C4-2B (cell line): ENCODE measurements around the gene VSTM4.

Experiments used
- H3K27ac ChIP-seq: fragments of 450-650 bp; 2 replicates; pipeline ENCODE4 v1.5.1; 2017
- CTCF ChIP-seq: fragments of 450-650 bp; conservative IDR thresholded peaks from 2 replicates; pipeline ENCODE4 v1.5.1; 2017; ENCODE audit warnings: mild to moderate bottlenecking
- ZFX ChIP-seq: fragments of 450-650 bp; IDR thresholded peaks from 2 replicates; pipeline ENCODE4 v1.6.1; 2017

The VSTM4 gene

GRCh38 chr10:48982584-48982983, 132.7 kb downstream of the VSTM4 start:
- TF ChIP-seq ZFX: no peak
- TF ChIP-seq CTCF: no peak
- H3K27ac ChIP-seq: no peak overlapping the region

GRCh38 chr10:48981310-48981907, 133.9 kb downstream of the VSTM4 start:
- no peak for TF ChIP-seq ZFX
- peak; percentile 96 for TF ChIP-seq CTCF

GRCh38 chr10:48978318-48978717, 137.0 kb downstream of the VSTM4 start:
- H3K27ac ChIP-seq: no peak overlapping the region
- TF ChIP-seq ZFX: no peak
- TF ChIP-seq CTCF: no peak

More at GRCh38 chr10:48981310-48981907, 133.9 kb downstream of the VSTM4 start:
- H3K27ac ChIP-seq: no peak overlapping the region

DNA sequence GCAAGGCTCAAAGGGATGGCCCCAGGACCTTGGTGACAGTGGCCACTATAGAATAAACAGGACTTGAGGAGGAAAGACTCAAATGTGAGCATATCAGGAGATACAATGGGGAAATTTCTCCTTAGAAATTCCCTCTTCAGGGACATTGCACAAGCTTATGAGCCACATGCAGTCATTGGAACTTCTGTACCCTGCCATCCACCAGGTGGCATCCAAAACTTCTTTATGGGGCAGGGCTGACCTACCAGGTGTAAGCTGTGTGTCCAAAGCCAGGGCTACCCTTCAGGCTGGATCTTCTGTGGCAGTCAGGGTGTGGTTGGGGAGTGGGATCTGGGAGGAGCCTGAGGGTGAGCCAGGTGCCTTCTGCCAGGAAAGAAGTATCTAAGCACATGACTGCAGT, 139.1 kb downstream of the VSTM4 start:
- TF ChIP-seq ZFX: no peak
- peak; percentile 57 for TF ChIP-seq CTCF

GRCh38 chr10:48974510-48975156, 140.7 kb downstream of the VSTM4 start:
- H3K27ac ChIP-seq: no peak overlapping the region

More for the DNA sequence above, 139.1 kb downstream of the VSTM4 start:
- H3K27ac ChIP-seq: no peak overlapping the region

DNA sequence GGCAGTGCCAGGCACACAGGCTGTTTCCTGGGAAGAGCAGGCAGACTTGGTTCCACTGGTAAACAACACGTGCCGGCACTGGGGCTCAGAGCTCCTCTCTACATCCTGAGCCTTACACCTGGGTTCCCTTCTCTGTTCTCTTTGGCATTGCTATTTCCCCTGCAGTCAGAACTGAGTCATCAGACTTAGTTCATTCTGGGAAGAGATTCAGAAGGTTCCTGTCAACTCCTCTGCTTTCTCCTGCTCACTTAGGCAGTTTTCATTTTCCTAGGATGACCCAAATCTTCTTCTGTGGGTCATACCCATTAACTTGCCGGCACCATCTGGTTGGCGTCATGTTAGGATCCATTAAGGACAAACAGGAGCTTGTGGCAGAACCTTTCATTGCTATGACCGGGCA, 142.3 kb downstream of the VSTM4 start:
- H3K27ac ChIP-seq: no peak overlapping the region
- TF ChIP-seq ZFX (no peak), CTCF (no peak)

More at GRCh38 chr10:48974510-48975156, 140.7 kb downstream of the VSTM4 start:
- TF ChIP-seq ZFX (no peak), CTCF (no peak)

DNA sequence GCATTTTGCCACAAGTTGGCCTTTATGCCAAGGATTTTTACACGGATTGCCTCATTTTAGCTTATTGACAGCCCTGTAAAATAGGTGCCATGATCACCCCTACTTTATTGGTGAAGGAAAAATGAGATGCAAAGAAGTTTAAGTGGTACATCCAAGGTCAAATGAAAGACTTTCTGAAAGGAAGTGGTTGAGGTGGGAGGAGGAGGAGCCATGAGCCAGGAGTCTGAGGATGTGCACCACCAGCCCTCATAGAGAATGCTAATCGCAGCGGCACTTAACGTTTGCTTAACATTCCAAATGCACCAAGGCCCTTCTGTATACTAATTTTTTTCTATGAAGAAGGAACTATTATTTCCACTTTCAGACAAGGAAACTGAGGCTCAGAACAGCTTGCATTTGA, 144.7 kb downstream of the VSTM4 start:
- TF ChIP-seq CTCF (no peak), ZFX (no peak)
- H3K27ac ChIP-seq: no peak overlapping the region
